ENCODE measurements around the gene POU6F1. TPM values are rescaled to one million over a fixed set of nuclear protein-coding genes. Genes with fewer than 3 reads are reported as not detected.

POU6F1 gene
- total and polyA plus RNA-seq, 4 donors: 0.33 to 2.8 (median 1.6) TPM

DNA sequence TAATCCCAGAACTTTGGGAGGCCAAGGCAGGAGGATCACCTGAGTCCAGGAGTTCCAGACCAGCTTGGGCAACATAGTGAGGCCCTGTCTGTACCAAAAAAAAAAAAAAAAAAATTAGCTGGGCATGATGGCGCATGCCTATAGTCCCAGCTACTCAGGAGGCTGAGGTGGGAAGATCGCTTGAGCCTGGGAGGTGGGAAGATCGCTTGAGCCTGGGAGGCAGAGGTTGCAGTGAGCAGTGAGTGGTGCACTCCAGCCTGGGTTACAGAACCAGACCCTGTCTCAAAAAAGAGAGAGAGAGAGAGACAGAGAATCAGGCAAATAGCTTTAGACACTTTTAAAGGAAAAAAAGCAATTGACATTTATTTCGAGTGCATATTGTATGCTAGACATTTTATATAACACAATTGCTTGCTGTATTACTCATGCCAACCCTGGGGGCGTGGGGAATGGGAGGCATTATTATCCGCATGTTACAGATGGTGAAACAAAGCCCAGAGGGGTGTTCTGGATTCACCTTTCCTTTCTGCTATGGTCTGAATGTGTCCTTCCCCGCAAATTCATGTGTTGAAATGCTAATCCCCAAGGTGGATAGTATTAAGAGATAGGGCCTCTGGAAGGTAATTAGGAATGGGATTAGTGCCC lies 9.7 kb downstream of the POU6F1 start:
- Histone ChIP-seq H3K27me3 (ENCODE audit: control insufficient read depth in 4 of 4, insufficient read depth in 4 of 4, low read length in 3 of 4) (no peaks in the 10 kb centered on the region), H3K36me3 (ENCODE audit: control insufficient read depth in 4 of 4, insufficient read depth in 3 of 4, low read depth in 1 of 4, low read length in 3 of 4) (no peaks in the 10 kb centered on the region)

DNA sequence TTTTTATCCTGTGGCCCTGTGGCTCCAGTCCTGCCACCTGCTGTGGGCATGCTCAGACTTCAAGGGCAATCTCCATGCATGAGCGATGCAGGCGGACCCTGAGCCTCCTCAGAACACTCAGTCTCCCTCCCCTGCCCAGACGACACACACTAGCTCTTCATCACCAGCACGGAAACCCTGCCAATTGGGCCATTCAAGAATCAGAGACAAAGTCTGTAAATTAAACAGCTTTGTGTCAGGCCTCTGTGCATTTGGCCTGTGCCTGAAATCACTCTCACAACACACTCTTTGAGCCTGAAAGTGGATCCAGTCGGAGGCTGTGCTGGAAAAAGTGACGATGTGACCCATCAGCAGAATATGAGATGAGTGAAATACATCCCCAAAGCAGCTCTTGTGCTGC lies 12.5 kb downstream of the POU6F1 start:
- WGBS: 96% methylated on average over 6 of the region's 6 CpGs
- no peaks in the 10 kb centered on the region for H3K36me3 ChIP-seq (ENCODE audit: control insufficient read depth in 4 of 4, insufficient read depth in 3 of 4, low read depth in 1 of 4, low read length in 3 of 4)
- TF ChIP-seq RXRA (IDR thresholded peaks at IDR 0.05): no peak
- no peak for TF ChIP-seq FOXA1 (IDR thresholded peaks at IDR 0.05)
- no peak for TF ChIP-seq FOXA2 (IDR thresholded peaks at IDR 0.05)
- TF ChIP-seq, protein P1, sequence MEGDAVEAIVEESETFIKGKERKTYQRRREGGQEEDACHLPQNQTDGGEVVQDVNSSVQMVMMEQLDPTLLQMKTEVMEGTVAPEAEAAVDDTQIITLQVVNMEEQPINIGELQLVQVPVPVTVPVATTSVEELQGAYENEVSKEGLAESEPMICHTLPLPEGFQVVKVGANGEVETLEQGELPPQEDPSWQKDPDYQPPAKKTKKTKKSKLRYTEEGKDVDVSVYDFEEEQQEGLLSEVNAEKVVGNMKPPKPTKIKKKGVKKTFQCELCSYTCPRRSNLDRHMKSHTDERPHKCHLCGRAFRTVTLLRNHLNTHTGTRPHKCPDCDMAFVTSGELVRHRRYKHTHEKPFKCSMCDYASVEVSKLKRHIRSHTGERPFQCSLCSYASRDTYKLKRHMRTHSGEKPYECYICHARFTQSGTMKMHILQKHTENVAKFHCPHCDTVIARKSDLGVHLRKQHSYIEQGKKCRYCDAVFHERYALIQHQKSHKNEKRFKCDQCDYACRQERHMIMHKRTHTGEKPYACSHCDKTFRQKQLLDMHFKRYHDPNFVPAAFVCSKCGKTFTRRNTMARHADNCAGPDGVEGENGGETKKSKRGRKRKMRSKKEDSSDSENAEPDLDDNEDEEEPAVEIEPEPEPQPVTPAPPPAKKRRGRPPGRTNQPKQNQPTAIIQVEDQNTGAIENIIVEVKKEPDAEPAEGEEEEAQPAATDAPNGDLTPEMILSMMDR (IDR thresholded peaks at IDR 0.05; ENCODE audit: low read depth, low read length, missing input control): no peak
- no peak for TF ChIP-seq ZBTB33 (IDR thresholded peaks at IDR 0.05)
- TF ChIP-seq YY1 (IDR thresholded peaks at IDR 0.05): no peak
- no peak for TF ChIP-seq NR2F2 (IDR thresholded peaks at IDR 0.05)
- no peak for TF ChIP-seq MAX (IDR thresholded peaks at IDR 0.05)
- no peak for TF ChIP-seq HNF4G (IDR thresholded peaks at IDR 0.05)

More for the DNA sequence above, 9.7 kb downstream of the POU6F1 start:
- Histone ChIP-seq H3K9me3 (ENCODE audit: control insufficient read depth in 4 of 4, low read length in 3 of 4) (no peaks in the 10 kb centered on the region), H3K4me3 (ENCODE audit: low read depth in 1 of 3, low read length in 3 of 3) (no peak overlapping the region), H3K4me1 (ENCODE audit: control insufficient read depth in 4 of 4, insufficient read depth in 4 of 4, low read length in 3 of 4) (no peaks in the 10 kb centered on the region), H3K27ac (ENCODE audit: low read depth in 1 of 2, low read length in 2 of 2) (no peak overlapping the region), H3K9ac (ENCODE audit: low read depth in 1 of 2, low read length in 2 of 2) (no peak overlapping the region)
- no peak for DNase-seq (ENCODE audit: low spot score)
- TF ChIP-seq HNF4A (conservative IDR thresholded peaks at IDR 0.05) (no peak), ZBTB33 (IDR thresholded peaks at IDR 0.05) (no peak), GABPA (IDR thresholded peaks at IDR 0.05 in 1 of 2, conservative IDR thresholded peaks at IDR 0.05 in 1 of 2) (no peak), NR2F2 (IDR thresholded peaks at IDR 0.05) (no peak), RAD21 (IDR thresholded peaks at IDR 0.05) (no peak), JUND (IDR thresholded peaks at IDR 0.05) (no peak), RXRA (IDR thresholded peaks at IDR 0.05) (no peak)
- TF ChIP-seq, protein P1 (IDR thresholded peaks at IDR 0.05; ENCODE audit: low read depth, low read length, missing input control): no peak
- TF ChIP-seq, protein P2, sequence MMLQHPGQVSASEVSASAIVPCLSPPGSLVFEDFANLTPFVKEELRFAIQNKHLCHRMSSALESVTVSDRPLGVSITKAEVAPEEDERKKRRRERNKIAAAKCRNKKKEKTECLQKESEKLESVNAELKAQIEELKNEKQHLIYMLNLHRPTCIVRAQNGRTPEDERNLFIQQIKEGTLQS (IDR thresholded peaks at IDR 0.05): no peak
- TF ChIP-seq, protein P3, sequence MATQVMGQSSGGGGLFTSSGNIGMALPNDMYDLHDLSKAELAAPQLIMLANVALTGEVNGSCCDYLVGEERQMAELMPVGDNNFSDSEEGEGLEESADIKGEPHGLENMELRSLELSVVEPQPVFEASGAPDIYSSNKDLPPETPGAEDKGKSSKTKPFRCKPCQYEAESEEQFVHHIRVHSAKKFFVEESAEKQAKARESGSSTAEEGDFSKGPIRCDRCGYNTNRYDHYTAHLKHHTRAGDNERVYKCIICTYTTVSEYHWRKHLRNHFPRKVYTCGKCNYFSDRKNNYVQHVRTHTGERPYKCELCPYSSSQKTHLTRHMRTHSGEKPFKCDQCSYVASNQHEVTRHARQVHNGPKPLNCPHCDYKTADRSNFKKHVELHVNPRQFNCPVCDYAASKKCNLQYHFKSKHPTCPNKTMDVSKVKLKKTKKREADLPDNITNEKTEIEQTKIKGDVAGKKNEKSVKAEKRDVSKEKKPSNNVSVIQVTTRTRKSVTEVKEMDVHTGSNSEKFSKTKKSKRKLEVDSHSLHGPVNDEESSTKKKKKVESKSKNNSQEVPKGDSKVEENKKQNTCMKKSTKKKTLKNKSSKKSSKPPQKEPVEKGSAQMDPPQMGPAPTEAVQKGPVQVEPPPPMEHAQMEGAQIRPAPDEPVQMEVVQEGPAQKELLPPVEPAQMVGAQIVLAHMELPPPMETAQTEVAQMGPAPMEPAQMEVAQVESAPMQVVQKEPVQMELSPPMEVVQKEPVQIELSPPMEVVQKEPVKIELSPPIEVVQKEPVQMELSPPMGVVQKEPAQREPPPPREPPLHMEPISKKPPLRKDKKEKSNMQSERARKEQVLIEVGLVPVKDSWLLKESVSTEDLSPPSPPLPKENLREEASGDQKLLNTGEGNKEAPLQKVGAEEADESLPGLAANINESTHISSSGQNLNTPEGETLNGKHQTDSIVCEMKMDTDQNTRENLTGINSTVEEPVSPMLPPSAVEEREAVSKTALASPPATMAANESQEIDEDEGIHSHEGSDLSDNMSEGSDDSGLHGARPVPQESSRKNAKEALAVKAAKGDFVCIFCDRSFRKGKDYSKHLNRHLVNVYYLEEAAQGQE (IDR thresholded peaks at IDR 0.05): no peak
- 94% methylated on average over 7 of the region's 7 CpGs for WGBS

More for the DNA sequence above, 12.5 kb downstream of the POU6F1 start:
- Histone ChIP-seq H3K4me1 (ENCODE audit: control insufficient read depth in 4 of 4, insufficient read depth in 4 of 4, low read length in 3 of 4) (peaks cover 0 to under 1% (median 0%) of the 10 kb centered on the region in 4 donors), H3K27me3 (ENCODE audit: control insufficient read depth in 4 of 4, insufficient read depth in 4 of 4, low read length in 3 of 4) (no peaks in the 10 kb centered on the region), H3K9ac (ENCODE audit: low read depth in 1 of 2, low read length in 2 of 2) (no peak overlapping the region), H3K27ac (ENCODE audit: low read depth in 1 of 2, low read length in 2 of 2) (no peak overlapping the region), H3K9me3 (ENCODE audit: control insufficient read depth in 4 of 4, low read length in 3 of 4) (no peaks in the 10 kb centered on the region), H3K4me3 (ENCODE audit: low read depth in 1 of 3, low read length in 3 of 3) (no peak overlapping the region)
- DNase-seq (ENCODE audit: low spot score): no peak
